HG03196 (cell line): ENCODE results near the gene NDNF.

Source experiments
- ATAC-seq: cut with Tn5 transposase; IDR thresholded peaks from one replicate; pipeline ENCODE4 v1.9.1; 2021; ENCODE audit not compliant: unreplicated experiment

The NDNF gene

DNA sequence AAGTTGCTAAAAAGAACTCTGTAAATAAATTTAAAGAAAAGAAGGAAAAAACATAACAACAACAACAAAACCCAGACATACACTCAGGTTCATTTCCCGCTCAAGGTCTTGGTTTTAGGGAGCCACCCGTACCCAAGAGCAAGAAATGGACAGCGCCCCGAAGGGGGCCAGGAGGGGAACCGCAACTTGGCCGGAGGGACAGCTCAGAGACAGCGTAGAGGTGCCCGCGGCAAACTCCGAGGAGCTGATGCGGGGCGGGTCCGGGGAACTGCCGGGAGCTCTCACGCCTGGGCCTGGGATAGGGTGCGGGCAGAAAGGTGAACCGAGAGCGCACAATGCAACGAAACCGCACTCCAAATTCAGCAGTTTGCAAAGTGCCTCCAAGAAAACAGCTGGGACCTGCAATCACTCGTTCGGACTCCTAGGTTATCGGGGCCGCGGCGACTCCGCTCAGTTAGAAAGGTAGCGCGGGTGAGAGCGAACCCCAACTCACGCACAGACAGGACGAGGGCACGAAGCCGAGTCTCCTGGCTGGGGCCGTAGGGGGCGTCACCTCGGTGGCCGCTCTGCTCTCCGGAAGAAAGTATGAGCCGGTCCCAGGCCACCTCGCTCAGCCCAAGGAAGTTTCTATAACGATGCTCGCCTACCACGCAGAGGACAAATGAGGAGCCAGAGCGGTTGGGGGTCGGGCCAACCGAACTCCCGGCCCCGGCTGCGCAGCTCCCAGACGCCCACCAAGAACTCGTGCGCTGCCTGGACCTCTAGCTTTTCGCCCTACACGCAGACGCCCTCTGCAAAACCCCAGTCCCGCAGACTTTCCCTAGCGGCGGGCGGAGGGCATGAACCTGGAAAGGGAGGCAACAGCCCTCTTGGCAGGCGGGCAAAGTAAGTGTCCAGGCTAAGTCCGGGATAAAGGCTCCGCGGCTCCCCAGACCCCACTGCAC is 1.4 kb downstream of the NDNF start:
- no peak for ATAC-seq

DNA sequence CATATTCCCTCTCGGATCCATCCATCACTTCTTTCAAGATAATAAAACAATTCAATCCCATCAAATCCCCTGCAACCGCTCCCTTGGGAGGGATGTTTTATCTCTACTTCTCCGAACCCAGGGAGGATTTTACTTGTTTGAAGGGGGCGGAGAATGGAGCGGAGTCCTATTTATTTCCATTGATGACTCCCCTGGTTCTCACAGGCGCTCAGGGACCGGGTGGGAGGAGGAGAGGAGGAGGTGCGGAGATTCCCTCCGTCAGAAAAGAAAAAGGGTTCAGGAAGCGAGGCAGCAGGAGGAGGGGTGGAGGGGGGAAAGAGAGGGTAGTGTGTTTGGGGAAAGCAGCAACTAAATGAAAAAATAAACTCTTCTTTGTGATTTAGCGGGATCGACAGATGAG is 2.1 kb downstream of the NDNF start:
- ATAC-seq: no peak

DNA sequence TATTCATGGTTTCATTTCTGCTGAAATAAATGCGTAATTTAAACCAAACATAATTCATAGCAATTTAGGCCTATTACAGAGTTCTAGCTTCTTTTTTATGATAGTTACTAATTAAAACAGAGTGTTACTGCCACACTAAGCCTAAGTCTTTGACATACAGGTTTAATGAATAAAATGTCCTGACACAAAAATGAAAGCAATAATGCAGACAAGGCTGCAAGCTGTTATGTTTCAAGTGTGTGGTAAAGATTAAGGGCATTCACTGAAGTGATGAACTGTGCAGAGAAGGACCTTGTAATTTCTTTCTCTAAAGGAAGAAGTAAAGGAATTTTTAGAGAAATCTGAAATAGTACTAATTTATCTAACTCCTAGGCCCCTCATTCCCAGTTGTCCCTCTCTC is 2.9 kb downstream of the NDNF start:
- ATAC-seq: no peak

GRCh38 chr4:121064482-121064881 is 7.9 kb downstream of the NDNF start:
- no peak for ATAC-seq

DNA sequence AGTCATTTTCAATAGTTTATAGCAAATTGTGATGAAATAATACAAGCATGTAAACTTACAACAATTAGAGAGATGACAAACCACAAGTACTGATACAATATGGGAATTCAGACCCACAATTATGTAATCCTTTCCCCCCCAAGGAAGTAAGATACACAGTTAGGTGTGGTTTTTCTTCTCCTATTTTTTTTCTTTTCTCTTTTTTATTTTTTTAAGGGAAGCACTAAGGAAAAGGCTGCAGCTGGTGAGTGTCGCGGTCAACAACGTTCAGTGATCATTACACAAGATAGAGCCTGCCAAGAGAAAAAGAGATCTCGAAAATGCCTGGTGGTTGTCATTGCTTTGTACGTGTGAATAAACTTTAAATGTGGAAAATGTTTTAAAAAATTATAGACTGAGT is 9.8 kb downstream of the NDNF start:
- ATAC-seq: no peak

- no peak for ATAC-seq
Observed at GRCh38 chr4:121061861-121062260, 10.5 kb downstream of the NDNF start.

- ATAC-seq: no peak
Observed at GRCh38 chr4:121061215-121061614, 11.1 kb downstream of the NDNF start.

DNA sequence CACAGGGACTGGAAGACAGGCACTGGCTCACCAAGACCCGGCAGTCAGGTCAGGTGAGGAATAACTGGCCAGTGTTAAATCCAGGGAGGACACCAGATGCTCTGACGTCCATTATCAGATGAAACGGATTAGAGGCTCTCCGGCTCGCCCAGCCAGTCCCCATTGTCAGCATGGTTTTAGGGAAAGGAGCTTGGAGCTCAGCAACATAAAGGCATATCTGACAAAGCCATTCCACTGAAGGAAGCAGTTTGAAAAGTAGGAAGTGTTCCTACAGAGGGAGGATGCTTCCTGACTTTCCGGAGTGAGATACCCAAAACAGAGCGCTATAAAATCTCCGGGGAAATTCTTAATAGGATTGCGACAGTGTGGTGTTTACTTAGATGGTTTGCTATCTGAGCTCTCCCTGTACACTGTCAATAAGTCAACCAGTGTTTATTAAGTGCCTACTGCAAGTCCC is 14.8 kb downstream of the NDNF start:
- ATAC-seq: no peak

GRCh38 chr4:121056066-121056465 is 16.3 kb downstream of the NDNF start:
- ATAC-seq: no peak

- ATAC-seq: no peak
Observed at GRCh38 chr4:121054373-121054772, 18.0 kb downstream of the NDNF start.

DNA sequence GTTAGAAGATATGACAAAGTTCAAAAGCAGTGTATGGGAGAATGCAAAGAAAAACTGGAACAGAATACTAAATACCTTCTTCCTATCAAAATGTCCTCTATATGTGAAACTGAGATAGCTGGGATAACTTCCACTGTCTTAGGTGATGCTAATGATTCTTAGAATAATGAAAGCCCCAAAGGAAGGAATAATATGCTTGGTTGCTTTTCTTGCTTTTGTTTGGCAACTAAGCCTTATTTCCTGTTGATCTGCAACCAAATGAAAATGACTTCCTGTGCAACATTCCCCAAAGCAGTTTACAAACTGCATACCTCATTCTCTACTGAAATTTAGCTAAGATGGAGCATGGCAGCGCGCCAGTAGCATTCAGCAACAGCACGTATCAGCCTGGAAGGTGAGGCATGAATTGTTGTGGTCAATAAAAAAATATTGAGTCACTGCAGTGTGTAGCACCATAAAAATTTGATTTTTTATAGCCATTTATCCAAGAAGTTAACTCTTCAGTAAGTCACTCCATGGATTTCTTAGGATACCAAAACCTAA is 18.7 kb downstream of the NDNF start:
- ATAC-seq: no peak

DNA sequence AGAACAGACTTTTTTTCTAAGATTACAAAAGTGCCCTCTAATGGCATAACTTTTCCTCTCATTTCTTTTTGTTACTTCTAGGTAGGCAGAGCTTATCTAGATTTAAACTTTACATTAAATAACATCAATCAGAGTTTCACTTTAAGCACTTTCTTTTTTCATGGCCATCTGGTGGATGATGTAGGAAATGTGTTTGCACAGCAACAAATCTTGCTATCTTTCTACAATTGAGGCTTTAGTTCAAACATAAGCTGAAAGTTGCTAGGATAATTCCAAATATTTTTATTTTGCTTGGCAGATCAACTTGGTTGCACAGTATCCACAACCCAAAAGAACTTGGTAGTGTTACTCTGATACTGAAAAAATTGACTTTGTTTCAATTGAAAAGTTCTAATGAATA is 22.0 kb downstream of the NDNF start:
- no peak for ATAC-seq

DNA sequence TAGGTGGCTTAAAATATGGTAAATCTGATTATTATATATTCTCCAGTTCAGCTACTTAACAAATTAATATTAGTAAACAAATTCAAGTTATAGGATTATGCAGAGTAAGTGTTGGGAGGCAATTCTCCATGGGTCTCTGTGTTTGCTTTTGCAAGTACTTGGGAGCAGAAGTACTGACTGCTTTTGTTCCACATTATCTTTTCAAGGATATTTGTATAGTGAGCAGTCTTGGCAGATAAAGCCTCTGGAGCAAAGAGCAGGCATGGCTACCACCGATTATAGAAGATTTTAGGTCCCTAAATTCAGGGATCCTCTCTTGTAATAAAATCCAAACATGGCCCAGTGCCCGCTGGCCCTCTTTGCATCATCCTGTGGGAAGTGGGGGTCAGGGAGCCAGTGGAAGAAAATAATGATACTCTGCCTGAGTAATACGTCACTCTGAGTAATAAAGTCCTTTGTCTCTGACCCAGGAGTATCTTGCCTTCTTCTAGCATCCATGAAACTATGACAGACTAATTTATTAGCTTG is 23.2 kb downstream of the NDNF start:
- no peak for ATAC-seq

- ATAC-seq: no peak
Observed at GRCh38 chr4:121048165-121048564, 24.2 kb downstream of the NDNF start.

GRCh38 chr4:121041307-121042090 is 30.8 kb downstream of the NDNF start:
- ATAC-seq: peak; percentile 100

- ATAC-seq: no peak
Observed at GRCh38 chr4:121034017-121034416, 38.3 kb downstream of the NDNF start.

GRCh38 chr4:121030711-121031110 is 41.6 kb downstream of the NDNF start:
- no peak for ATAC-seq

- ATAC-seq: no peak
Observed at GRCh38 chr4:121030131-121030530, 42.2 kb downstream of the NDNF start.

DNA sequence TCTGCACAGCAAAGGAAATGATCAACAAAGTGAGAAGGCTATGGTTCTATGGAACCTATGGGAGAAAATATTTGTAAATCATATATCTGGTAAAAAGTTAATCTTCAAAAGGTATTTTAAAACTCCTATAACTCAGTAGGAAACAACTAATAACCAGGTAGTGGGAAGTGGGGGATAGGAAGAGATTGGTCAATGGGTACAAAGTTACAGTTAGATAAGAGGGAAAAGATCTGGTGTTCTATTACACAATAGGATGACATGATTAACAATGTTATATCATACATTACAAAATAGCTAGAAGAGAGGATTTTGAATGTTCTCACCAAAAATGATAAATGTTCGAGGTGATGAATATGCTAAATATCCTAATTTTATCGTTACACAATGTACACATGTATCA is 46.3 kb downstream of the NDNF start:
- ATAC-seq: no peak

DNA sequence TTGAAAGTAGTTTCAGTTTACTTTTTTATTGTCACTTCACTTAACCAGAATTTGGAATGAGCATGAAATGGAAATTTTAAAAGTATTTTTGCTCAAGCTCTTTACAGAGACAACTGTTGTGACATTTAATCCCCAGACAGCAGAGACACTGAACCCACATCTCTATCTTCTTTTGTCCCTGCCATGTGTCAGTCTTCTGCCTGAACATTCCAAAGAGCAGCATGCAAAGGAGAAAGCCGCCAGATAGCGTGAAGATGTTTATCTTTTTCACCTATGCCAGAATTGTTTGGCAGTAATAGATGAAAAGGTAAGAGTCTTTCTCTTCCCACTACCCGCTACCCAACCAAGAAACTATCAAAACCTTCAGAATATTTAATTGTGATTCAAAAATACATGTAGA is 46.8 kb downstream of the NDNF start:
- ATAC-seq: no peak

DNA sequence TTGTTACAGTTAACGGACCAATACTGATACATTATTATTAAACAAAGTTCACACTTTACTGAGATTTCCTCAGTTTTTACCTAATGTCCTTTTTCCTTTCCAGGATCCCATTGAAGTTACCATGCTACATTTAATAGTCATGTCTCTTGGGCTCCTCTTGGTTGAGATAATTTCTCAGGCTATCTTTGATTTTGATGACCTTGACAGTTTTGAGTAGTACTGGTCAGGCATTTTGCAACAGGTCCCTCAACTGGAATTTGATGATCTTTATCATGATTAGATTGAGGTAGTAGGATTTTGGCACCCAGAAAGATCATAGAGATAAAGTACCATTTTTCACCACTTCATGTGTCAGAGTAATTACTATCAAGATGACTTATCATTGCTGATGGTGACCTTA is 53.8 kb downstream of the NDNF start:
- ATAC-seq: no peak

DNA sequence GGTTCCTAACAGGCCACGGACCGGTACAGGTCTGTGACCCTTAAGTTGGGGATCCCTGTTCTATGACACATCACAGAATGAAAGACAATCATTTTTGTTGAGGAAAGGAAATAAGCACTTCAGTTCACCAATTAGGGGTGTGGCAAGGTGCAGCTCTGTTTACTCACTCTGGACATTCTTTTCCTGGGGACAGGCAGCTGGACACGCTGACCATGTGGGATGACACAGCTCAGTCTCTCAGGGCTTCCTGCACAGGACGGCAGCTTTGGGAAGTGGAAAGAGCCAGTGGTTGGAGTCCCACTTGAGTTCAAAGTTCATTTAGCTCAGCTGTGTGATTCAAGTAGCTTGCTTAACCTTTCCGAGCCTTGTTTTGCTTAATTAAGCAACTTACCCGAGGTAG is 55.7 kb downstream of the NDNF start:
- ATAC-seq: no peak
